HG03439 (cell line): ENCODE measurements around the gene DUOX1.

Experiments
- ATAC-seq: cut with Tn5 transposase; IDR thresholded peaks from one replicate; pipeline ENCODE4 v1.9.1; 2021; ENCODE audit warnings: mild to moderate bottlenecking, moderate library complexity; ENCODE audit not compliant: unreplicated experiment

The DUOX1 gene

DNA sequence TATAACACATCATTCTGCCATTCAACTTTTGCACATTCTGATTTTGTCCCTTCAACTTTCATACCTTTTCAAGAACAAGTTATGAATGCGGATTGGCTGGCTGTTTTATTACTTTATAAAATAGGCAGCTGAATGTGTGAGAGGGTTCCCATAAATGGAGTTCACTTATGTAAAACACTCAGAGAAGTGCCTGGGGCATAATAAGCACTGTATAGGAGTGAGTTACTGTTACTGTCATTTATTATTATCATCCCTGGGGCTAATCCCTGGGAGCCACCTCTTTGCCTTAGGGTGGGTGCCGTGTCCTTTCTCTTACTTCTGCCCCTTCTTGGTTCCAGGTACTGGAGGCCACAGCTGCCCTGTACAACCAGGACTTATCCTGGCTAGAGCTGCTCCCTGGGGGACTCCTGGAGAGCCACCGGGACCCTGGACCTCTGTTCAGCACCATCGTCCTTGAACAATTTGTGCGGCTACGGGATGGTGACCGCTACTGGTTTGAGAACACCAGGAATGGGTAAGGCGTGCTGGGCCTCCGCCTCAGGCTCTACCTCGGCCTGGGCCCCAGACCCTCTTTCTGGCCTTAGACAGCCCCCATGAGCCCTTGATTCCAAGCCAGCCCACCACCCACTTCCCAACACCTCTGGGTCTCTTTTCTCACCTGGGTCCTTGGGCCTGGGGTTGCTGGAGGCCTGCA, 10.9 kb downstream of the DUOX1 start:
- ATAC-seq: no peak

DNA sequence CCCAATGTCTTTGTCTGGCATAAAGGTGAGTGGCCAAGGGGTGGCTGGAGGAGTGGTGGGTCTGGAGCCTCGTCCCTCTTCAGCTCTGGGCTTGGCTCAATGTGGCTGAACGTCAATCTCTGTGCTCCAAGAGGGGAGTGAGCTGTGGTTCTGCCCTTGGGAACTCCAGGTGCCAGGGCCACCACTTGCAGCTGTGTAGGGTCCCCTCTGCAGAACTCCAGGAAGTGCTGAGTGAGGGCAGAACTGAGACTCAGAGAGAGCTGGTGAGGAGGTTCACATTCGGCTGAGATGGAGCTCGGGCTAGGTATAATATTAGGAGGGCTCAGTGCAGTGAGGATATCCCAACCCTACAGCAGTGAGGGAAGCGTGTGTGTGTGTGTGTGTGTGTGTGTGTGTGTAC, 11.6 kb downstream of the DUOX1 start:
- ATAC-seq: no peak

DNA sequence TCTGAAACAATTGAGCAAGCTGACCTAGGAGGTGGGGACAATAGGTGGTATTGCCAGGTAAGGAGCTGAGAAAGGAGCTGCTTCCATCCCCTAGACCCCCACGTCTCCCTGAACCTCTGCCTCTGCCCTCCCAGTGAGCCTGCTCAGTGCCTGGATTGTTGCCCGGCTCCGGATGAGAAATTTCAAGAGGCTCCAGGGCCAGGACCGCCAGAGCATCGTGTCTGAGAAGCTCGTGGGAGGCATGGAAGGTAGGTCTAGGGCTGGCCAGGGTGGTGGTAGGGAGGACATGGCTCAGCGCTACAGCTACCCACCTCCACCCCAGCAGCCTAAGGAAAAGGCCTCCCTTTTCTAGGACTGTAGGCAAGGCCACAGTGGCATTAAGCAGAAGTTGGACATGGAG, 13.3 kb downstream of the DUOX1 start:
- ATAC-seq: no peak

DNA sequence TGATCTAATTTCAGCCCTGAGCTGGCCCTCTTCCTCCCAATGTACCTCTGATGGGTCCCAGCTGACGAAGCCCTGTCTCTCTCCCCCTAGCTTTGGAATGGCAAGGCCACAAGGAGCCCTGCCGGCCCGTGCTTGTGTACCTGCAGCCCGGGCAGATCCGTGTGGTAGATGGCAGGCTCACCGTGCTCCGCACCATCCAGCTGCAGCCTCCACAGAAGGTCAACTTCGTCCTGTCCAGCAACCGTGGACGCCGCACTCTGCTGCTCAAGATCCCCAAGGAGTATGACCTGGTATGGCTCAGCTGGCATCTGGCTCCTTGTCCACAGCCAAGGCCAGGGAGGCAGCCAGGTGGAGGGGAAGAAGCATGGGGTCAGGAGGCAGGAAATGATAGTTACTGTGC, 14.2 kb downstream of the DUOX1 start:
- no peak for ATAC-seq

DNA sequence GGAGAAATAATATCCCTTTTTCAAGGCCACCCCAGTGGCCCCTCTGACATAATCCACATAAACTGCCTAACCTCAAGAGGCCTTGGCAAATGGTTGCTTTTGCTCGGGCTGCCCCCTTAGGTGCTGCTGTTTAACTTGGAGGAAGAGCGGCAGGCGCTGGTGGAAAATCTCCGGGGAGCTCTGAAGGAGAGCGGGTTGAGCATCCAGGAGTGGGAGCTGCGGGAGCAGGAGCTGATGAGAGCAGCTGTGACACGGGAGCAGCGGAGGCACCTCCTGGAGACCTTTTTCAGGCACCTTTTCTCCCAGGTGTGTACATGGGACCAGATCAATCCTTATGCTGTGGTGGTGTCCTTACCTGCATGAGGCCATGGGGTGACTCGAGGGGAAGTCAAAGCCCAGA, 15.0 kb downstream of the DUOX1 start:
- ATAC-seq: no peak

DNA sequence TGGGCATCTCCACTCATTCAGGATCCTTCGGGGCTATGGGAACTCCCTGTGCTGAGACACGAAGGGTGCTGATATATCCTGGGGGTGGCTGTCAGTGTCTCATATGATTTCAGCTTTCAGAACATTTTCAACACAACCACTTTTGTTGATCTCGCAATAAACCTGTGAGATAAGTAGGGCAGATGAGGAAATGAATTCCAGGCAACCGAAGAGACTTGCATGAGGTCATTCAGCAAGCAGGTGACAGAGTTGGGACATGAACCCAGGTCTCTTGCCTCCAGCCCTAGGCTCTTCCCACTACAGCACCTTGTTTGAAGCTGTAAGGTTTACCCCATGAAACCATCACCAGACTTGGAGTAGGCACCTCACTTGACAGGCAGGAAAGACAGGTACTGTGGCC, 16.6 kb downstream of the DUOX1 start:
- ATAC-seq: no peak

DNA sequence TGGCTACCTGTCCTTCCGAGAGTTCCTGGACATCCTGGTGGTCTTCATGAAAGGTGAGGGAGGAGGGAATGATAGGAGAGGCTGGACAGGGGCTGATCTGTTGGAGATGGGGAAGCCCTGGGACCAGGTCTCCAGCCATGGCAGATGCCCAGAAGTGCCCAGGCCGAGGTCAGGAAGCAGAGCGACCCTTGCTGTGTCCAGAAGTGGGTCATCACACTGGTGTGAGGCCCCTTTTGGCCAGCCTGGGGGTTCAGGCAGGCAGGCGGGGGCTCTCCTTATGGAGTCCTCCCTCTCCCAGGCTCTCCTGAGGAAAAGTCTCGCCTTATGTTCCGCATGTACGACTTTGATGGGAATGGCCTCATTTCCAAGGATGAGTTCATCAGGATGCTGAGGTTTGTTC, 17.8 kb downstream of the DUOX1 start:
- ATAC-seq: no peak

DNA sequence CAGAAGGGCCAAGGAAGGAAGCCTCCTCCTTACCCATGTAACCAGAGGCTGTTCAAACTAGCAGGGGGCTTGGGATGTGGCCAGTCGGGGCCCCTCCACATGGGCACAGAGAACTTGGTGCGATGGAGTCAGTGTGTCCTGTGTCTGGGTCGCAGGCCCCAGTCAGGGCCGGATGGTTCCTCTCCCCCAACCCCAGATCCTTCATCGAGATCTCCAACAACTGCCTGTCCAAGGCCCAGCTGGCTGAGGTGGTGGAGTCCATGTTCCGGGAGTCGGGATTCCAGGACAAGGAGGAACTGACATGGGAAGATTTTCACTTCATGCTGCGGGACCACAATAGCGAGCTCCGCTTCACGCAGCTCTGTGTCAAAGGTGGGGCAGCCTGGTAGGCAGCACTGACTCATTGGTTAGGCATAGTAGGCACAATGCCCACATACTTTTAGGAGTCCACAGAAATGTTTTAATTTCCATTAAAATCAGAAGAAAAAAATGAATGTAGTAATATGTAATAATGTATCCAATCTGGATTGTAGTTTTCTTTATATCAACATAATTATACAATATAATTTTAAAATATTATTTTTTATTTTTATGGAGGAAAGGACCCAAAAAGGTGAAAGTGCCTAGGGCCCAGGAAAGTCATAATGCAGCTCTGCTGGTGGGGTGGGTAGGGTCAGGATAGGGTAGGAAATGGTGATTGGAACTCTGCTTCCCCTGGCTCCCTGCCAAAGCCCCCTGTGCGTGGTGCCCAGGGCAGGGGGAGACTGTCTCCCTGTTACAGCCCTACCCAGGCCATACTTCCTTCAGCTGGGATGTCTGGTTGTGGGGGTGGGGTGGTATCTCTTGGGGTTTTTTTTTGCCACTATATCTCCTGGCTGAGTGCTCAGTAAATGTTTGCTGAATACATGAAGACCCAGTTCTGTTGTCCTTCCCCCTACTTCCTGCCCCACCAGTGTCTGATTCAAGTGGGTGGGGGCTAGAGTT, 18.6 kb downstream of the DUOX1 start:
- ATAC-seq: no peak

DNA sequence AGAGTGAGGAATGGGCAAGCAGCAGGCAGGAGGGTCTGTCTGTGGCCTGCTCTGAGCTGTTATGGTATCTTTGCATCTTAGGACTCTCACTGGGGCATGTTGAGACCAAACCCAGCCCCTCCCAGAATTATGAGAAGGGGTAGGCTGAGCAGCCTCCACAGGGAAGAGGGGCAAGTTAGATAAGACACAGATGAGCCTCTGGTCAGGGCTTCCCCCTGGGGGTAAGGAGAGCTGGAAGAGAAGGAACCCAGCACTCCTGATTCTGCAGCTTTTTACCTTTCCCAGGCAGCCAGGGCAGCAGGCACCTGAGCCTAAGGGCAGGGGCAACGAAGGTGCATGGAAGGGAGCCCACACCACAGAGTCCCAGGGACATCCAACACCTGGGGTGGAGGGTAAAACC, 19.3 kb downstream of the DUOX1 start:
- no peak for ATAC-seq

DNA sequence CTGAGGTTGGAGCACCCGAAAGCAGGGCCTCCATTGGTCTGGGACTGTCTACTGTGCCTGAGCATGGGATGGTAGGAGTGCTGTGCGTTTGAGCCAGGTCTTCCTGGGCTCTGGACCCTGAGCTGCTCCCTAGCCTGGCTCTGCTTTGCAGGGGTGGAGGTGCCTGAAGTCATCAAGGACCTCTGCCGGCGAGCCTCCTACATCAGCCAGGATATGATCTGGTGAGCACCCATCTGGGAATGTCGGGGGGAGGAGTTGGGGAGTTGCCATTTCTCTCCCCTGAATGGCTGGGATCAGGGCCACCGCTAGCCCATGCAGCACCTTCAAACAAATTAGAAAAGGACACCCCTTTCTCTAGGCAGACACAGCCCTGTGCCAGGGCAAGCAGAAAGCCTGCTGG, 20.7 kb downstream of the DUOX1 start:
- no peak for ATAC-seq

DNA sequence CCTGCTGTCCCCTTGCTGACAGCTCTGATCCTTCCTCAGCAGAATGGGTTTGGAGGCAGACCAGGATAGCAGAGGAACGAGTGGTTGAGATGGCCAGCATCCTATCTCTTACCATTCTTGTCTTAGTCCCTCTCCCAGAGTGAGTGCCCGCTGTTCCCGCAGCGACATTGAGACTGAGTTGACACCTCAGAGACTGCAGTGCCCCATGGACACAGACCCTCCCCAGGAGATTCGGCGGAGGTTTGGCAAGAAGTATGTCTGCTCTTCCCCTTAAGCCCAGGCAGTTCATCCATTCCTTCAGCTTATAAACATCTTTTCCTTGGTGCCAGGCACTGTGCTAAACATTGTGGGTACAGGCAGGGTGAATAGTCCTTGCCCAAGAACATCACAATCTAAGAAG, 21.2 kb downstream of the DUOX1 start:
- ATAC-seq: no peak

DNA sequence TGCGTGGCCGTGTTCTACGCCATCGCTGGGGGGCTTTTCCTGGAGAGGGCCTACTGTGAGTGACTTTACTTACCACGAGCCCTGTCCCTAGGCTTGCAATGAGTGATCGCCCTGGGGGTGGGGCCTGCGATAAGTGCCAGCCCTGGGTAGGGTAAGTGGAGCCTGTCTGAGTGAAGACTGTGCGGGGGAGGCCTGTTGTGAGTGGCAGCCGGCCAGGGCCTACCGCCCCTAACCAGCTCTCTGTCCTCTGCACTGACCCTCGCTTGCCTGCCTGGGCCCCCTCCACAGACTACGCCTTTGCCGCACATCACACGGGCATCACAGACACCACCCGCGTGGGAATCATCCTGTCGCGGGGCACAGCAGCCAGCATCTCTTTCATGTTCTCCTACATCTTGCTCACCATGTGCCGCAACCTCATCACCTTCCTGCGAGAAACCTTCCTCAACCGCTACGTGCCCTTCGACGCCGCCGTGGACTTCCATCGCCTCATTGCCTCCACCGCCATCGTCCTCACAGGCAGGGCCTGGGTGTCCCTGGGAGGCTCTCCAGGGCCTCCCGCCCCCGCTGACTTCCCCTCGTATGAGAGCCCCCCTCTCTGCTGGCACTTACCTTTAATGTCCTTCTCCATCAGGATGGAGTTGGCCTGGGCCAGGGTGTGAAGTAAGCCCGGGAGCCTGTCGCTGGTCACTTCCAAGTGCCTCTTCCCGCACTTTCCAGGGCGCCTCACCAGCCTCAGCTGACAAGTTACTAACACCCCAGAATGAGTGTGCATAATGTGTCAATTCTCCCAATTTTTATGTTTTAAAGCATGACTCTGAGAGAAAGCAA, 22.4 kb downstream of the DUOX1 start:
- no peak for ATAC-seq

DNA sequence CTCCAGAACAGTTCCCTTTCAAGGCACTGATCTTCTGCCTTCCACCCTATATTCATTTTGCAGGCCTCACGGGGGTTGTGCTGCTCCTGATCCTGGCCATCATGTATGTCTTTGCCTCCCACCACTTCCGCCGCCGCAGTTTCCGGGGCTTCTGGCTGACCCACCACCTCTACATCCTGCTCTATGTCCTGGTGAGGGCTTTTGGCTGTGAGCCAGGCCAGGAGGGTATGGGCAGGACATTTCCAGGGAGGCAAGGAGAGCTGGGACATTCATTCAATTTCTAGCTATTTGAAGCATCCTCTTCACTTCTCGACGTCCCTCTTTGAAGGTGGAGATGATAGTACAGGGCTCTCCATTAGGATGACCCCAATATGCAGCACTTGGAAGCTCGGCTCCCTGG, 25.9 kb downstream of the DUOX1 start:
- no peak for ATAC-seq

DNA sequence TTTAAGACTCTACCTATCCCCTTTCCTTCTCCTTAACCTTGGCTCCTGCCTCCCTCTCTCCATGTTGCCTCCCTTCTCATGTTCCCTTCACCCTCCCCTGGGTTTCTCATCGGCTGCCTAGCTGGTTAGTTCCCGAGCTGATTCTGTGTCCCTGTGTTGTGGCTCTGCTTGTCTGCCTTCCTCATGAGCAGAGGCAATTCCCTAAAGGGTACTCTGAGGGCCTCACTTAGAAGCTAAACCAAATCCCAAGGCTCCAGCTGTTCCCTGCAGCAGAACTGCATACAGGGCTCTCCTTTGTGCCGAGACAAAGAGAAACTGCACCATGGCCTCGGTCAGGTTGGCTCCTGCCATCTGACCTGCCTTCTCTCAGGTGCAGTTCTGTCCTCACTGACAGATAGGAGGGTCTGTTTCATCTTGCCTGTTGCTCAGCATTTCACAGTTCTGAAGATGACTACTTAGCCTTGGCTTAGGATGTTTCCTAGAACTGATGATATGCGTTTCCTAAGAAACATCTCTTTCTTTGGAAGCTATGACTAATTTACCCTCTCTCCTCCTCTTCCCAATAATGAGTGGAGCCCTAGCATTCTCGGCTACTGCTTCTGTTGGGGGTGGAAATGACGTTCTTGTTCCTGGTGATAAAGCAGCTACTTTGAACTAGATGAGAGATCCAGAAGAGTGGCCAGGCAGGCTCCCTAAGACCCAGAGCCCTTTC, 27.1 kb downstream of the DUOX1 start:
- ATAC-seq: no peak

DNA sequence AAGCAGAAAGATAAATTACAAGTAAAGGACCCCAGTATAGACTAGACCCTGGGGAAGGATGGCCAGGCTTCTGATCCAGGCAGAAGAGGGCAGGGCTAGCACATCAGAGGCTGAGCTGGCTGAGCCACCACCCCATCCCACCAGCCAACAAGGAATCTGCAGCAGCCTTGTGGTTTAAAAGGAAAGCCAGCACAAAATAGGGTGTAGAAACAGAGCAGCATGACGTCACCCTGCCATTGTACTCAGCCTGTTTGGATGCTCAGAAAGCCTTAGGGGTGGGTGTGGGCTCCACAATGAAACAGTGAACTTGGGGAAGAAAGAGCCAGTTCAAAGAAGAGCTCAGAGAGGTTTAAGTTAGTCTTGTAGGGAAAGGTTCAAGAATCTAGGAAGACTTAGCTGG, 28.2 kb downstream of the DUOX1 start:
- no peak for ATAC-seq

DNA sequence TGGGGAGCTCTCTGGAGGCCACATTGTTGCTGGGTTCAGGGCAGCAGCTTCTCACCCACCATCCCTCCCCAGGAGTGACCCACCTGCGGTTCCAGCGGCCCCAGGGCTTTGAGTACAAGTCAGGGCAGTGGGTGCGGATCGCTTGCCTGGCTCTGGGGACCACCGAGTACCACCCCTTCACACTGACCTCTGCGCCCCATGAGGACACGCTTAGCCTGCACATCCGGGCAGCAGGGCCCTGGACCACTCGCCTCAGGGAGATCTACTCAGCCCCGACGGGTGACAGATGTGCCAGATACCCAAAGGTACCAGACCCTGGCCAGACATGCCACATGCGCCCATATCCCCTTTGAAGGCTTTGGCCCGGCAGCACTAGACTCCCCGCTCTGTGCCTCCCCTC, 31.9 kb downstream of the DUOX1 start:
- no peak for ATAC-seq

DNA sequence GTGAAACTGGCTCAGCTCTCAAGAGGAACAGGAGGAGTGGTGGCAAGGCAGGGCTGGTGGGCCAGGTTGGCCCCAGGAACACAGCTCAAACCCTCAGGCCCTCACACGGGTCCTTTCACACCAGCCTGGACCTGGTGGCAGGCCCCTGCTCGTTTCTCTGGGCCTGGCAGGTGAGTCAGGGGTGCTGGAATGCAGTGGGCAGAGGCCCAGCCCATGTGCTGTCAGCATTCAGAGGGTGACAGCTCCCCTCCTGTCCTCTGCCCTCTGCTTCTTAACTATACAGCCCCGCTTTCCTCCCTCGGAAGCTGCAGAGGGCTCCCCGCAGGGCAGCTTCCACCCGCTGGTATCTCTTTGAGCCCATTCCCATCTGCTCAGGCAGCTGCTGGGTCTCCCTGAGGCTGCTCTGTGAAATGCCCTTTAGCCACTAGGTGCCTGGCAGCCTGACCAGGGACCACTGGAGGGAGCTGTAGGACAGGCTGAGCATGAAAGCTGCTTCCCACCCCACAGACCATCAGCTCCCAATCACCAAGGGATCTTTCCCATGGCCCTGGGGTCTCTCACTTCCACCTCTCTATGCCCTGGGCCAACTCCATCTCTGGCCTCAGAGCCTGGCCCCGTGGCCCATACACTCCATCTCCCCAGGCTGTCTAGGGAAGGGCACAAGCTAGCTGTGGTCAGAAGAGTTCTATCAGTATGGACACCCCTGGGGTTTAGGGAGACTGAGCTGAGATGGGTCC, 33.1 kb downstream of the DUOX1 start:
- peak; percentile 49 for ATAC-seq

DNA sequence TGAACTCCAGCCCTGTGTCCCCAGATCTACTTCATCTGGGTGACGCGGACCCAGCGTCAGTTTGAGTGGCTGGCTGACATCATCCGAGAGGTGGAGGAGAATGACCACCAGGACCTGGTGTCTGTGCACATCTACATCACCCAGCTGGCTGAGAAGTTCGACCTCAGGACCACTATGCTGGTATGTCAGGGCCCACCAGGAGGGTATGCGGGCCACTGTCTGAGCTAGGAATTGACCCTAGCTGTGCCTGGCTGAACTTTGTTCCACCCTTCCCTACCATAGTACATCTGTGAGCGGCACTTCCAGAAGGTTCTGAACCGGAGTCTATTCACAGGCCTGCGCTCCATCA, 33.7 kb downstream of the DUOX1 start:
- no peak for ATAC-seq

DNA sequence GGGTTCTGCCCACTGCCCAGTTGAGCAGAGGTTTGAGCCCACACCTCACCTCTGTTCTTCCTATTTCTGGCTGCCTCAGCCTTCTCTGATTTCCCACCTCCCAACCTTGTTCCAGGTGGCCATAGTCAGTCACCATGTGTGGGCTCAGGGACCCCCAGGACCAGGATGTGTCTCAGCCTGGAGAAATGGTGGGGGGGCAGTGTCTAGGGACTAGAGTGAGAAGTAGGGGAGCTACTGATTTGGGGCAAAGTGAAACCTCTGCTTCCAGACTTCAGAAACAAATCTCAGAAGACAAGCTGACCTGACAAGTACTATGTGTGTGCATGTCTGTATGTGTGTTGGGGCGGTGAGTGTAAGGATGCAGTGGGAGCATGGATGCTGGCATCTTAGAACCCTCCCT, 35.1 kb downstream of the DUOX1 start:
- ATAC-seq: no peak

DNA sequence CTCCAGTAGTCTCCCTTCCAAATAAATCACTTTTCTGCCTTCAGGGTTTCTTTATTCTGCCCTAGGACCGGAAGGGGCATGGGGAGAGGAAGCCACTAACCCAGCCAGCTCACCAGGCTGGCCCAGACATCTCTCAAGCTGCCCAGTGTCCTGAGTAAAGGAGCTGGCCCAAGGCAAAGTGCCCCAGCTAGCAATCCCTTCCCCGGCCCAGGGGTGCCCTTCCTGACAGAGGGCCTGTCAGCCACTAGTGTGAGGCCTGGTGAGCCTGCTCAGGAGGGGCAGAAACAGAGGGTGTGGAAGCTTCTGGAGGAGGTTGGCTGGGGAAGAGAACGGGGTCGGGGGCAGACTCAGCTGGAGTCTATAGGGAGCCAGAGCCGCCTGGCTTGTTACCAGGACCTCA, 35.7 kb downstream of the DUOX1 start:
- ATAC-seq: no peak
